ENCODE results near the gene HIF3A.

GRCh38 chr19:46365561-46365960, 68.7 kb downstream of the HIF3A start:
- no peak for TF ChIP-seq POLR2A (IDR thresholded peaks at IDR 0.05)
- TF ChIP-seq CTCF (IDR thresholded peaks at IDR 0.05) = no peak

Data from gastroesophageal sphincter (tissue), 3 donors.